Gastrocnemius medialis (tissue), 4 donors: Measurements from ENCODE around the gene HOXD12.

Experiments
- CTCF ChIP-seq, 5 experiments: fragments of 450-650 bp in 3 of 5; fragments of 200-600 bp in 2 of 5; sonication (generic) in 2 of 5; IDR thresholded peaks in 4 of 5; conservative IDR thresholded peaks in 1 of 5; 1 replicate in 4 of 5; 2 replicates in 1 of 5; pipeline ENCODE4 v1.5.1; 2016 to 2019; ENCODE audit warnings: antibody characterized with exemption in 5 of 5, mild to moderate bottlenecking in 3 of 5, moderate library complexity in 3 of 5
- POLR2A ChIP-seq, 2 donors: fragments of 450-650 bp; IDR thresholded peaks; one replicate each; pipeline ENCODE4 v1.6.1; 2017; ENCODE audit warnings: antibody characterized with exemption in 2 of 2, mild to moderate bottlenecking in 2 of 2, moderate library complexity in 2 of 2

- TF ChIP-seq CTCF (IDR thresholded peaks at IDR 0.05 in 4 of 5, conservative IDR thresholded peaks at IDR 0.05 in 1 of 5): no peak
- no peak for TF ChIP-seq POLR2A (IDR thresholded peaks at IDR 0.05)
Observed at GRCh38 chr2:176114930-176115625, 15.5 kb downstream of the HOXD12 start.
